Neuronal stem cell (in vitro differentiated cells): ENCODE results near the gene PHC2.

Experiments
- DNase-seq: peaks from one replicate; pipeline ENCODE4 v3.0.0-alpha.2; 2013; ENCODE audit warnings: low spot score
- H2AFZ ChIP-seq: one replicate; pipeline ENCODE4 v1.6.1; 2013; ENCODE audit warnings: mild to moderate bottlenecking, low read length, inconsistent platforms
- H2AK5ac ChIP-seq: 2 replicates; pipeline ENCODE4 v1.6.1; 2013; ENCODE audit warnings: low read depth, mild to moderate bottlenecking, inconsistent platforms, low read length, moderate library complexity, mixed read lengths
- H2BK120ac ChIP-seq: 2 replicates; pipeline ENCODE4 v1.6.1; 2013; ENCODE audit warnings: low read depth, mild to moderate bottlenecking, inconsistent platforms, low read length, moderate library complexity, mixed read lengths
- H2BK12ac ChIP-seq: one replicate; pipeline ENCODE4 v1.6.1; 2013; ENCODE audit warnings: low read length, inconsistent platforms
- H2BK15ac ChIP-seq: 2 replicates; pipeline ENCODE4 v1.6.1; 2013; ENCODE audit warnings: mild to moderate bottlenecking, low read length, inconsistent platforms, mixed read lengths
- H2BK5ac ChIP-seq: one replicate; pipeline ENCODE4 v1.6.1; 2013; ENCODE audit warnings: inconsistent platforms, mild to moderate bottlenecking, low read length, moderate library complexity
- H3K14ac ChIP-seq: one replicate; pipeline ENCODE4 v1.6.1; 2013; ENCODE audit warnings: low read length, inconsistent platforms
- H3K18ac ChIP-seq: 2 replicates; pipeline ENCODE4 v1.6.1; 2013; ENCODE audit warnings: low read length, inconsistent platforms
- H3K23ac ChIP-seq: 2 replicates; pipeline ENCODE4 v1.6.1; 2013; ENCODE audit warnings: low read depth, mild to moderate bottlenecking, mixed read lengths, low read length, inconsistent platforms; ENCODE audit not compliant: poor library complexity
- H3K27ac ChIP-seq: replicated peaks from 3 replicates; pipeline ENCODE4 v1.5.1; 2013; ENCODE audit warnings: low read length, inconsistent platforms
- H3K27me3 ChIP-seq, 3 experiments: 2 replicates each; pipeline ENCODE4 v1.6.1; 2013; ENCODE audit warnings: low read length in 3 of 3, mild to moderate bottlenecking in 2 of 3, inconsistent platforms in 1 of 3, low read depth in 1 of 3, mixed read lengths in 1 of 3, moderate library complexity in 1 of 3; ENCODE audit not compliant: control insufficient read depth in 3 of 3, insufficient read depth in 3 of 3
- H3K36me3 ChIP-seq, 2 donors: replicated peaks in 1 of 2; 2 replicates each; pipeline ENCODE4 v1.6.1; 2013; ENCODE audit warnings: low read length in 2 of 2; ENCODE audit not compliant: control insufficient read depth in 2 of 2, insufficient read depth in 2 of 2
- H3K4ac ChIP-seq: 2 replicates; pipeline ENCODE4 v1.6.1; 2013; ENCODE audit warnings: inconsistent platforms, mild to moderate bottlenecking, low read length, moderate library complexity
- H3K4me1 ChIP-seq, 2 donors: 1 replicate in 1 of 2; 2 replicates in 1 of 2; pipeline ENCODE4 v1.6.1; 2013; ENCODE audit warnings: low read length in 2 of 2, low read depth in 1 of 2; ENCODE audit not compliant: control insufficient read depth in 2 of 2, insufficient read depth in 1 of 2
- H3K4me2 ChIP-seq: one replicate; pipeline ENCODE4 v1.6.1; 2013; ENCODE audit warnings: mild to moderate bottlenecking, low read length, inconsistent platforms; ENCODE audit not compliant: insufficient read depth, poor library complexity, severe bottlenecking
- H3K4me3 ChIP-seq, 2 donors: 2 replicates each; pipeline ENCODE4 v1.5.1; 2013; ENCODE audit warnings: low read length in 2 of 2, mild to moderate bottlenecking in 2 of 2, inconsistent platforms in 1 of 2, moderate library complexity in 1 of 2
- H3K79me1 ChIP-seq: one replicate; pipeline ENCODE4 v1.6.1; 2013; ENCODE audit warnings: low read depth, mild to moderate bottlenecking, inconsistent platforms, low read length, moderate library complexity
- H3K9ac ChIP-seq: one replicate; pipeline ENCODE4 v1.6.1; 2013; ENCODE audit warnings: mild to moderate bottlenecking, low read depth, low read length, inconsistent platforms; ENCODE audit not compliant: poor library complexity
- H3K9me3 ChIP-seq, 2 donors: replicated peaks in 1 of 2; 2 replicates each; pipeline versions ENCODE3 to v1.6.1; 2013; ENCODE audit warnings: low read length in 2 of 2, mild to moderate bottlenecking in 2 of 2, inconsistent platforms in 1 of 2, low read depth in 1 of 2, mixed read lengths in 1 of 2, moderate library complexity in 1 of 2; ENCODE audit not compliant: control insufficient read depth in 2 of 2, insufficient read depth in 1 of 2
- H4K8ac ChIP-seq: one replicate; pipeline ENCODE4 v1.6.1; 2013; ENCODE audit warnings: low read depth, mild to moderate bottlenecking, inconsistent platforms, low read length, moderate library complexity
- H4K91ac ChIP-seq: one replicate; pipeline ENCODE4 v1.6.1; 2013; ENCODE audit warnings: low read length, low read depth, mild to moderate bottlenecking, inconsistent platforms; ENCODE audit not compliant: poor library complexity
- WGBS, 2 donors: extraction: QIAGEN DNeasy Blood & Tissue Kit; methylation state at CpG; one replicate each; pipeline ENCODE4 v1.1.7; 2013; ENCODE audit warnings: missing lambda C conversion rate in 2 of 2, mixed read lengths in 1 of 2; ENCODE audit not compliant: insufficient read length in 2 of 2, insufficient replicate concordance in 1 of 2; ENCODE audit errors: extremely low coverage in 2 of 2; 5-methylcytosine and 5-hydroxymethylcytosine counted together

Gene PHC2

DNA sequence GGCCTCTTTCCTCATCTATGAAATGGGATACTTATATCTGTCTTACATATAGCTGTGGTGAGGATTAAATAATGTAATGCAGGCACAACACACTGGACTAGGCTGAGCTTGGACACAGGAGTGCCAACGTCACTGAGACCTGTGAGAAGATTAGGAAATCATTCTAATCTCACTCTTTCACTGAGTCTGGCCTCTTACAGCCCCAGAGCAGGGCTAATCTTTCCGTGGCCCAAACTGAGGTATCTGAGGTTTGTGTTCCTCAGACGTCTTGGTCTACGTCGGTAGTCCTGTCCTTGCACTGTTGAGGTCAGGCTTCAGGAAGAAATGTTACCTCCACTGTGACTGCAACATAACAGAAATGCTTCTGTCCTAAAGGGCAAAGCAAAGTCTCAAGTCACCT lies 87.4 kb downstream of the PHC2 start:
- Histone ChIP-seq H3K36me3 (peaks cover 5 to 84% of the 10 kb centered on the region in 2 donors), H3K79me1 (no peaks in the 10 kb centered on the region), H4K8ac (no peak overlapping the region), H2BK15ac (no peak overlapping the region), H3K9ac (no peak overlapping the region), H3K18ac (no peak overlapping the region), H2BK12ac (no peak overlapping the region), H3K27ac (no peak overlapping the region), H2BK120ac (no peak overlapping the region), H4K91ac (no peak overlapping the region), H3K4me2 (no peak overlapping the region), H3K9me3 (no peaks in the 10 kb centered on the region), H3K4me1 (peaks cover 47 to 71% of the 10 kb centered on the region in 2 donors), H3K4me3 (no peak overlapping the region), H3K23ac (no peak overlapping the region), H3K14ac (no peak overlapping the region), H2AFZ (no peak overlapping the region), H3K27me3 (no peaks in the 10 kb centered on the region), H3K4ac (no peak overlapping the region), H2BK5ac (no peak overlapping the region), H2AK5ac (no peak overlapping the region)
- no peak for DNase-seq
- WGBS, 2 donors = no CpG with 5 or more reads among the region's 5 CpGs

- peak; percentile 77 for DNase-seq
- Histone ChIP-seq H3K9ac (peak overlapping the region; percentile 34), H2BK5ac (peak overlapping the region; percentile 63), H3K27ac (peak overlapping the region; percentile 80), H3K4me3 (no peak overlapping the region), H3K27me3 (no peaks in the 10 kb centered on the region), H3K9me3 (no peaks in the 10 kb centered on the region), H4K91ac (no peak overlapping the region), H3K36me3 (peaks cover 5 to 84% of the 10 kb centered on the region in 2 donors), H2BK120ac (no peak overlapping the region), H3K79me1 (no peaks in the 10 kb centered on the region), H3K14ac (no peak overlapping the region), H3K4me2 (peak overlapping the region; percentile 39), H2AFZ (no peak overlapping the region), H3K23ac (peak overlapping the region; percentile 13), H2AK5ac (peak overlapping the region; percentile 71), H4K8ac (no peak overlapping the region), H2BK12ac (peak overlapping the region; percentile 33), H3K4me1 (peaks cover 50 to 72% of the 10 kb centered on the region in 2 donors), H3K4ac (peak overlapping the region; percentile 68), H2BK15ac (peak overlapping the region; percentile 24), H3K18ac (peak overlapping the region; percentile 90)
- no CpG with 5 or more reads among the region's 7 CpGs for WGBS, 2 donors
These were observed 88.7 kb downstream of the PHC2 start for GRCh38 chr1:33342041-33342723.

GRCh38 chr1:33341190-33341589 lies 89.7 kb downstream of the PHC2 start:
- Histone ChIP-seq H3K9ac (no peak overlapping the region), H4K91ac (no peak overlapping the region), H3K4me1 (peaks cover 47 to 63% of the 10 kb centered on the region in 2 donors), H3K14ac (no peak overlapping the region), H2BK120ac (no peak overlapping the region), H3K4me3 (no peak overlapping the region), H3K23ac (no peak overlapping the region), H3K4ac (no peak overlapping the region), H2BK15ac (no peak overlapping the region), H2BK5ac (no peak overlapping the region), H3K36me3 (peaks cover 5 to 83% of the 10 kb centered on the region in 2 donors), H3K27ac (no peak overlapping the region), H3K27me3 (no peaks in the 10 kb centered on the region), H2BK12ac (no peak overlapping the region), H3K79me1 (peaks cover 1% of the 10 kb centered on the region), H3K4me2 (no peak overlapping the region), H3K18ac (no peak overlapping the region), H4K8ac (no peak overlapping the region), H3K9me3 (no peaks in the 10 kb centered on the region), H2AFZ (no peak overlapping the region), H2AK5ac (no peak overlapping the region)
- no peak for DNase-seq
- no CpG with 5 or more reads among the region's 6 CpGs for WGBS, 2 donors

GRCh38 chr1:33339413-33339812 lies 91.5 kb downstream of the PHC2 start:
- Histone ChIP-seq H4K91ac (no peak overlapping the region), H3K4ac (no peak overlapping the region), H3K27ac (peak overlapping the region; percentile 96), H3K14ac (no peak overlapping the region), H2BK5ac (no peak overlapping the region), H3K18ac (peak overlapping the region; percentile 69), H3K4me2 (no peak overlapping the region), H3K36me3 (peaks cover 8 to 82% of the 10 kb centered on the region in 2 donors), H2BK12ac (no peak overlapping the region), H3K23ac (no peak overlapping the region), H3K9ac (no peak overlapping the region), H3K4me1 (peaks cover 54 to 57% of the 10 kb centered on the region in 2 donors), H2BK15ac (no peak overlapping the region), H4K8ac (no peak overlapping the region), H2AK5ac (no peak overlapping the region), H3K4me3 (no peak overlapping the region), H3K9me3 (no peaks in the 10 kb centered on the region), H2BK120ac (no peak overlapping the region), H2AFZ (no peak overlapping the region), H3K79me1 (peaks cover 1% of the 10 kb centered on the region), H3K27me3 (no peaks in the 10 kb centered on the region)
- no peak for DNase-seq
- WGBS, 2 donors = no CpG with 5 or more reads among the region's 2 CpGs
